Activated T-helper 1 cell treated with Interleukin-2 at 50 U/mL for 16 hours (primary cell): ENCODE results near the gene IGLL5.

ENCODE experiments used
- DNase-seq: peaks from one replicate; pipeline ENCODE4 v3.0.0-alpha.2; 2020; ENCODE audit warnings: low read depth

IGLL5 gene

DNA sequence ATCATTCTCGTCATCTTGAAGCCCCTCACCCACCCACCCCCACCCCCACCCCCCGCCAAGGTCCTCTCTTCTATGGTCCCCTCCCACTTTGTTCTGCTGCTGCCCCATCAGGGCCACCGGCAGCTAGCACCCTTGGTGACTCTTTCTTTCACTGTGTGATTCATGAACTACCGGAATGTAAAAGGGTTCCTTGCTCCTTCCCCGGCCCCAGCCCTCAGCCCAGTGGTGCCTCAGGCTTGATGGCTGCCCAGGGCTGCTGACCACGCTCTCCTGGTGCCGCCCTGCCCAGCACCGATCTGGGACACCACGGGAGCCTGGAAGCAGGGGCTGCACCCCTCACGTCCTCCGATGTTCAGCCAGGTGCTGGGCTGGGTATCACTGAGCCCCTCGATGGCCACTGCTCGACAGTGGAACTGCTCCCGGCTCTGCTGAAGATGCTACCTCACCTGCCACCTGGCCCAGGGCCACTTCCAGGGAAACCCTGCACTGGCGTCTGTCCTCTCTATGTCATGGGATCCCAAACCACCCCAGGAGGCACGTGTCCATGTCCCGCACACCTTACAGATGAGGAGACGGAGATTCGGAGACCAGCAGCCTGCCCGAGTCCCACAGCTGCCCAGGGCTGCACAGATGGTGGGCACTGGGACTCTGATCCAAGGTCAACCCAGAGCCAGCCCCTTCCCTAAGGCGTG is 39.7 kb downstream of the IGLL5 start:
- no peak for DNase-seq

DNA sequence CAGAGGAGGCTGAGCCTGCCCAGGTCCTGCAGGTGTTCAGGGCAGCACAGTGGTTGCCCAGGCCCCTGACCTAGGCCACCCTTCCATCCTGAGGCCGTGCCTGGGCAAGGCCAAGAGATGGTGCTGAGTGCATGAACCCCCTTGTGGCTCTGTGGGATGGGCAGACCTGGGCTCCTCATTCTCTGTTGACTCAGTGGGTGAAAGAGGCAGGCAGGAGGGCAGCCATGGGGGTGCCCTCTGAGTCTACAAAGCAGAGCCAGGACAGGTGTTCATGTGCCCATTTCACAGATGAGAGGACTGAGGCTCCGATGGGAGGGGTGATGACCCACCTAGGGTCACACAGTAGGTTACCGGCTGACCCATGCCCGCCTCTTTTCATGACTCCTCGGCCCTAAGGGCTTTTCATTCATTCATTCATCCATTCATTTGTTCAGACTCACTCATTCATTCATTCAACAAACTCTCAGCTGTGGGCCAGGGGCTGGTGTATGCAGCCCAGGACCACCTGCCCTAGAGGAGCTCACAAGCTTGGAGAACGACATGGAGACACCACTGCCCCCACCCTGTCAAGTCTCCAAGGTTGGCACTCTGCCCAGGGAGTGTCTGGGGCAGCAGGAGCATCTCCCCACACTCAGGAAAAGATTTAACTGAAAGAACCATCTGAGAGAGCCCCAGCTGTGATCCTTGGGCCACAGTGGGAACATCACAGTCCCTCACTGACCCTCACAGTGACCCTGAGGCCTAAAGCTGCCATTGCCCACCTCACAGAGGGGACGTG is 40.5 kb downstream of the IGLL5 start:
- no peak for DNase-seq

DNA sequence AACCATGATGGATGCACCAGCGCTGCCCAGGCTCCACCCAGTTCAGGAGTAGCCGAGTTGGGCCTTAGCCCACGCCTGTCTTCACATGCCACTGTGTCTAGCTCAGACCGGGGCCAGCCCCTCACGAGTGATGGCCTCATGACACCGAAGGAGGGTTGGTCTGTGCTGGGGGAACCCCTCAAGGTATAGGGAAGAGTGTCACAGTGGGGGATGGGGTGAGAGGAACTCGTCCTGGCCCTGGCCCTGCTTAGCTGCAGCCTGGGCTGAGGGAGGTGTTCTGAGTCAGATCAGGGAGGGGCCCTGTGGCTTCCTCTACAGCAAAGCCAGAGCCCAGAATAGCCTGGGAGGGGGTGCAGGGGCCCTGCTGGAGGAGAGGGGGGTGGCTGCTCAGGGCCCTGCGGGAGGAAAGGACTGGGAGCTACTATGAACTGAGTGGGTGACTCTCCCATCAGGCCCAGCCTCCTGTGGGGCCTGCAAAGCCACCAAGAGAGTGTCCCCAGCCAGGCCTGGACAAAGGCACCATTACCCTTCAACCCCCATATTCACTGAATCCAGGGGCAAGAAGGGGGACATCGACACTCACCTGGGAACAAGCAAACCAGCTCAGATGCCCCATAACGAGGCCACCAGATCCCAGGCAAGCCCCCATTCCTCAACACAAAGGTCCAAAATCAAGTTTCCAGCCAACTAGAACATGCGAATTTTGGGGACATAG is 41.2 kb downstream of the IGLL5 start:
- peak; percentile 10 for DNase-seq

DNA sequence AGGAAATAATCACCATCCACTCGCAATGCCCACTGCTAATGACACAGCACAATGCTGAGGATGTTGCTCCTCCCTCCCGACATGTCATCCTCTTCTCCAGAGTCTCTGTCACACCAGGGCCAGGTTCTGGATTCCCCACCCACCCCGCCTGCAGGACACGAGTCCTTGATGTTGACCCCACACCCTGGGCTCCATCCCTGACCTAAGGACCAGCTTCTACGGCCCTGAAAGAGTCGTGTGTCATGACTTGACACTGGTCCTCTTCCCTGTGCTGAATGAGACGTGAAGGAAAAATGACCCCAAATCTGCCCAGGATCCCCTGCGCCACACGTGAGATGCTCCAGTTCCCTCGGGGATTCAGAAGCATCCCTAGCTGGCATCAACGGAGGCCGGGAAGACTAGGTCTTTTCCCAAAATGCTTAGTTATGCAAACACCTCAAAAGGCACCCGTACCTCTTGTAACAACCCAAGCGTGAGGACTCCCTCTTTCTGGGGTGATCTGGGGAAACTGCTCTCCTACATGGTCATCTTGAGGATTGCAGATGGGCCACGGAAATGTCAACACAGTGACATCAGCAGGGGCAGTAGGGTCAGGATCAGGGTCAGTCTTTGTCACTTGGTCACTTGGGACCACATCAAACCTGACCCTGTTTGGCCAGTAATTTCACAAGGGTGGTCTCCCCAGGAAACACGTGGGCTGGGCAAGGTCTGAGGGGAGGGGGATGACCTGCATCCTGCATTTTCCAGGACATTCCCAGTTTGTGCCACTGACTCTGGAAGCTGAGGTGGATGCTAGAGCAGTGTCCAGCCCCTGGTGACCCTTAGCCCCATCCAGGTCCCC is 42.0 kb downstream of the IGLL5 start:
- DNase-seq = no peak

DNA sequence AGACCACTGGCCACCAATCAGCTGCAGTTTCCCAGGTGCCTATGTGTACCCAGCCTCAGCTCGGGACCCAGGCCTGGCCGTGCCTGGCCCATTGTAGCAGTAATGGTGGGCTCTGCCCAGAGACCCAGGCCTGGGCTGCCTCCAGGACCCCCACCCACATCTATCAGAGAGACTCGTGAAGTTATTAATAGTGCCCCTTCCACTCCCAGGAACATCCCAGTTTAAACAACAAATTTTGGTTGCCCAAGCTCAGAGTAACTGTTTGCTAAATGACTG is 42.5 kb downstream of the IGLL5 start:
- no peak for DNase-seq

DNA sequence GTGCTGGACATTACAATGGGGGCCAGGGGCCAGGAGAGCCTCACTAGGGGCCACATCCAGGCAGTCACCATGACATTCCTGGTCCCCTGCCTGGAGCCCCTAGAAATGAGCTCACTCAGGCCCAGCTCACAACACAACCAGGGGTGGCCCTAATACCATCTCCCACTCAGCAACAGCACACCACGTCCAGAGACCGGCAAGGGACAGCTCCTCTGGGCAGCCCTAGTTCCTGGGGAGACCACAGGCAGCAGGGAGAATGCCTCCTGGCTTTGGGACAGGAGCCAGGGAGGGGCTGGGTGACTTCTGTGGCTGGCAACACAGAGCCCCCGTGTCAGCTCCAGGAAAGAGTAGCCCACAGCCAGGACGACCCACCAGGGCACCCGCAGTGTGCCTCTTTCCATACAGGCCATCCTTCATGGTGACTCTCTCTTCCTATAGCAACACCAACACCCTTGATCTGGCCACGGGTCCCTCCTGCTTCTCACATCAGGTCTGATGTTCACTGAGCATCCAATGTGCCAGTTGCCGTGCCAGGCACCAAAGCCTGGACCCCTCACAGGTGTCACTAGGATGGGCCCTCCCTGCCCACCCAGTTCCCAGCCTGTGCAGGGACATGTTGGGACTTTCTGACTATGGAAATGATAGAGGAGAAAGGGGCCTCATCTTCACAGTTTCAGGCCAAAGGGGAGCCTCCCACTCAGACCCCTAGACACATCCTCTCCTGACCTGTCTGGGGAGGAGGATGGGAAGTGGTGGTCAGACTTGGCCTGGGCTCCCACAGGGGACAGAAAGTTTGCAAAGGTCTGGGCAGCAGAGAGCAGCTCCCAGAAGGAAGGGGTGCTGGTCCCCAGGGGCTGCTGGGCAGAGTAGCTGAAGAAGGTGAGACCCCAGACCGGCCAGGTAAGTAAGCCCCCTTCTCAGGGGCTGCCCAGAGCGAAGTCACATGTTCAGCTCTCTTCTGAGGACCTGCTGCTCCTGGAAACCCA is 43.2 kb downstream of the IGLL5 start:
- DNase-seq = no peak

DNA sequence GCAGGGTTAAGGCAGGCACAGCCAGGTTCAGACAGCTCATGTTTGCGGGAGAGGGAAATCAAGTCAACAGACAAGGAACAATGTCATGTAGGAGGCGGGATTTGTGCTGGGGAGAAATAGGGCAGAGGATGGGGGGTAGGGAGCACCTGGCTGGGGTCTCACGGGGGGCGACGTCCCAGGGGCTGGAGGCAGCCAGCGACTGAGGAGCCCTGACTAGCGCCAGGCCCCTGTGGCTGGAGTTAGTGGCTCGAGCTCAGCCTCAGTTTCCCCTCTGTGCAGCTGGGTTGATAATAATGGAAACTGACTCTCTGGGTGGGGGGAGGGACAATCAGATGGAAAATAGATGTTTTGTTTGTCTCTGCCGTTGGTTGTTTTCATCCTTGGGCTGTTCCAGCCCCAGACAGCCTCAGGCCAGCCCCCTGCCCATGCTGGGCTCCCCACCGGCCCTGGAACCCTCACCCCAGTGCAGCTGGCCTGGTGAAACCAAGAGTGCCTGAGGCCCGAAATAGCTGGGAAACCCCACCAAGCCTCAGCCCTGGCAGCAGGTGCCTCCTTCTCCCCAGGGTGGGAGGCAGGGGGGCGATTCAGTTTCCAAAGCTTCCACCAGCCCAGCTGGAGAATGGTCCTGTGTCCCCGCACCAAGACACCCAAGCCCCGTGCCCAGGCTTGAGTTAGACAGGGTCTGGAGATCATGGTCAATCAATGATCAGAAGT is 44.1 kb downstream of the IGLL5 start:
- DNase-seq = no peak

DNA sequence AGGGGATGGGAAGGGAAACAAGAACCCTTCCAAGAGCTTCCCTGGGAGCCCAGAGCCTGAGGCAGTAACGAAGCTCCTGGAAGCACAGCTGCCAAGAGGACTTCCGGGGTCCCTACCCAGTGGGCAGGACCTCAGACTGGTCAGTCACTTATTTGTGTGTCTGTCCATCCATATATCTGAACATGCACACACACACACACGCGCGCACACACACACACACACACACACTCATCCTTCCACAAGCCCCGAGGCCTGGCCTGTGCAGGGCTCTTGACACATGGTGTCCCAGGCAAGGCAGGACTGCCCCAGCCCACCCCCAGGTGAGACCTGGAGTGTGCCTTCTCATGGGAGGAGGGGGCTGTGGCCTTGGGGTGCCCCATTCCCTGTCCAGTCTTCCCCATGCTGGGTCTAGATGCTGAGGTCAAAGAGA is 44.9 kb downstream of the IGLL5 start:
- no peak for DNase-seq

DNA sequence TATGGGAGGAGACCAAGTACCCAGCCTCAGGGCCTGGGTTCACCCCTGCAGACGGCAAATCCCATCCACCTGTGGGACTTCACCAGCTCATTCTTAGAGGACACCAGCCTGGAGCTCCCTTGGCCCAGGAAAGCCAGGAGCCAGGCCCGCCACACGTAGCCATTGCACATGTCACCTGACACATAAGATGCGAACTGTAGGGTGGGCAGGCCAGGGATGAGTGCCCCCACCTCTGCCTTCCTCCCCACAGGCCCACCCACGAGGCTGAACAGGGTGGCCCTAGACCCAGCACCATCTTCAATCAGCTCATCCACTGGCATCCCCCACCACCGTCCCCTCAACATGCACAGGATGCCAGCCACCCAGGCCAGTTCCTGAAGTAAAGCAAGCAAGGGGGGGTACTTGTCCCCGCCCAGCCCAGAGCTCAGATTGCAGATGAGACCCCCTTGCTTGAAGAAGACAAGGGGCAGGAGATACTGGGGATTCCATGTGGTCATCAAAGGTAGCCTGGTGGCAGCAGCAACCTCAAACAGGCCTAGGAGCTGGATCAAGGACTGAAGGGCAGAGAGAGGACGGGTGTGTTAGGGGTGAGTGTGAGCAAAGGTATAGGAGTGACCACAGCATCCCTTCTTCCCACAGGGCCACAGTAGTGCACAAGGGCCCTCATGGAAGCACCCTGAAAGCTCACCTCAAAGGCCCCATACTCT is 45.6 kb downstream of the IGLL5 start:
- no peak for DNase-seq

DNA sequence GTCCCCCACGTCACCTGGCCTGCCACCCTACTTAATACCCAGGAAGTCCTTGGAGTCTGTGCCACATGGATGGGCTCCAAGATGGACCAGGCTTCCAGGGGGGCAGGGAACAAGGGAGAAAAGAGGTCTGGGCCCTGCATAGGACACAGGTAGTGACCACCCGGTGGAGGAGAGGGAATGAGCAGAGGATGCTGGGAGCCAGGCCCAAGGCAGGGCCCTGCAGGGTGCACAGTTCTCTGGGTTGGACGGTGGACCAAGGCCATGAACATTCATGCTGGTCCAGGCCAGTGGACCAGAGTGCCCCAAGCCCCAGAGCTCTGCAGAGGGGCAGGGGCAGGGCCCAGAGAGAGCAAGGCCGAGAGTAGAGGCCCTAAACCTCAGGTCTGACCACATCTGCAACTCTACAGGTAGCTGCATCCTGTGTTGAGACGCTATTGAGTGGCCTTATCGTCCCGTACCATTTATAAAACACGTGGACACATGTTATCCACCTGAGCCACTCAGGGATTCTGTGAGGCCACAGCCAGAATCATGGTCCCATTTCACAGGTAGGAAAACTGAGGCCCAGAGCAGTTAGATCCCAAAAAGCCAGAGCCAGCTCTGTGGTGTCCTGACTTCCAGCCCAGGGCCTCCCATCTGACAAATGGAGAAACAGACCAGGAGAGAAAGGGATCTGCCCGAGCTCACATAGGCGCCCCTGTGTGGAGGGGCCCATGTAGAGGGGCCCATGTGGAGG is 46.4 kb downstream of the IGLL5 start:
- DNase-seq = no peak

DNA sequence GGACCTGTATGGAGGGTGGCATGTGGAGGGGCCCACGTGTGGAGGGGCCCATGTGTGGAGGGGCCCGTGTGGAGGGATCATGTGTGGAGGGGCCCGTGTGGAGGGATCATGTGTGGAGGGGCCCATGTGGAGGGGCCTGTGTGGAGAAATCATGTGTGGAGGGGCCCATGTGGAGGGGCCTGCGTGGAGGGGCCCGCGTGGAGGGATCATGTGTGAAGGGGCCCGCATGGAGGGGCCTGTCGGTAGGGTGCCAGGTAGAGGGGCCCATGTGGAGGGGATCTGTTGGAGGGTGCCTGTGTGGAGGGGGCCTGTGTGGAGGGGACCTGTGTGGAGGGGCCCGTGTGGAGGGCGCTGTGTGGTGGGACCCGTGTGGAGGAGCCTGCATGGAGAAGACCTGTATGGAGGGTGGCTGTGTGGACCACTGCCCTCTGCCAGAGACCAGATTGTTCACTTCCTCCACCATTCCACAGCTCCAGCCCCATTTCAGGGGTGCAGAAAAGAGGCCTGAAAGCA is 47.0 kb downstream of the IGLL5 start:
- no peak for DNase-seq

DNA sequence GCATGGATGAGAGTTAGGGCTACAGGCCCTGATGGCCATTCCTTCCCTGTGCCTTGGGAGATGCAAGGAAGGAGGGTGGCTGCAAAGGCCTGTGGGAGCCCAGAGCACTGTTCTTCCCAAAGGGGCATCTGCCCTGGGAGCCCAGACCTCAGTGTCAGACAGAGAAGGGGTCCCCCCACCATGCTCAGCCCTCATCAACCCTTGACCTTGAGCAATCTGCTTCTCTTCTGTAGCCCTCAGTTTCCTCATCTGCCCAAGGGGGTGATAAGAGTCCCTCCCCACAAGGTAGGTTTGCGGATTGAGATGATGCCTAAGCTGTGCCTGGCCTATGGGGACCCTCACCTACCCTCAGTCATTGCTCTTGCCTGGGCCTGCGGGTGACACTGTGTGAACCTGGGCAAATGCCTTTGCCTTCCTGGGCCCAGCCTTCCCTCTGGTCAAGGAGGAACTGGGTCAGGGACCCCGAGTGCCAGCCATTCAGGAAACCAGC is 47.5 kb downstream of the IGLL5 start:
- no peak for DNase-seq

DNA sequence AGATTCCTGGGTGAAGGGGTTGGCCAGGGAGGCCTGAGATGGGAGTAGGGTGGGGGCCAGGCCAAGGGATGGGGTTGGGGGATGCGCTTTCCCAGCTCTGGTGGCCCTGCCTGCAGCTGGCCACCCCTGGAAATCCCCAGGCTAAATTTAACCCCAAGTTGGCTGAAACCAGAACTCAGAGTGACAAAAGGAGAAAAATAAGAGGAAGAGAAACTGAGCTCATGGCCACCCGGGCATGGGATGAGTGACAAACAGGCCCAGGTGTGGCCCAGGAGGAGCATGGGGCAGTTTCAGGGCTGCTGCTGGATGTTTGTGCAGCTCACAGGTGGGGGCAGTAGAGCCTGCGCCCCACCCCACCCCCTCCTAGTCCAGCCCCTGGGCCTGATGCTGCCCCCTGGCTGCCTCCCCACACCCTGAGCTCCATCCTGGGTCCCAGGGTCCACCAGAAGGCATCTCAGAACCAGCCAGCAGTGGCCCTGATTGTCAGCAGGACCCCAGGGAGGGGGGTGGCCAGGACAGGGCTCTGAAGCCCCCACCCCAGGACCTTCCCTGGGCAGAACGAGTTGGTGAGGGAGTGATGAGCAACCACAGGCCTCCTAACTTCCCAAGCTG is 48.0 kb downstream of the IGLL5 start:
- DNase-seq = no peak

DNA sequence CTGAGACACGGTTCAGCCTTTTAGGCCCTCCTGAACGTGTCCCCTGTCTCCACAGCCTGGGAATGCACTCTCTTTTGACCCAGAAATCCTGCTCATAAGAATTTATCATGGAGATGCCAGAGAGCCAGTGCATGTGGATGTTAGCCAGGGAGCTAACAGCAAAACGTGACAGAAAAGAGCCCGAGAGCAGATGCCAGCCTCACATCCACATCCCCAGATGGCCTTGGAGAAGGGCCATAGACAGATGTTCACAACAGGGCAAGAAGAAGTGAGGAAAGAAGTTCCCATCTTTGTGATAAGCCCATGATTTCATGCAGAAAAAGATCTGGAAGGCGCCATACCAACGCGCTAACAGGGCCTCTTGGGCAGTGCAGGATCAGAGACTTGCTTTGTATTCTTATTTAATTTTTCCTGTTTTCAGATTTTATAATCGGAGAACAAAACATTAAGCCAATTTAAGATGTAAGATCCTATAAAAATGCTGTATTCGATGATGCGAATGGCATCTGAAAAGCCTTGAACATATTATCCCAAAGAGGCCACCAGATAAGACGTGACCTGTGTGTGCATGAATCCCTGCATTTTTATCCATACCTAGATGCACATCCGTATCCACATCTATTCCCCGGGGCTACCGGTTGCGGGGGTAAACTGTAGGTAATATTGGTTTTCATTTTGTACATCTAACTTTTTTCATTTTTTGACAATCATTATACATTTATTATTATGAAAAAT is 48.7 kb downstream of the IGLL5 start:
- no peak for DNase-seq

DNA sequence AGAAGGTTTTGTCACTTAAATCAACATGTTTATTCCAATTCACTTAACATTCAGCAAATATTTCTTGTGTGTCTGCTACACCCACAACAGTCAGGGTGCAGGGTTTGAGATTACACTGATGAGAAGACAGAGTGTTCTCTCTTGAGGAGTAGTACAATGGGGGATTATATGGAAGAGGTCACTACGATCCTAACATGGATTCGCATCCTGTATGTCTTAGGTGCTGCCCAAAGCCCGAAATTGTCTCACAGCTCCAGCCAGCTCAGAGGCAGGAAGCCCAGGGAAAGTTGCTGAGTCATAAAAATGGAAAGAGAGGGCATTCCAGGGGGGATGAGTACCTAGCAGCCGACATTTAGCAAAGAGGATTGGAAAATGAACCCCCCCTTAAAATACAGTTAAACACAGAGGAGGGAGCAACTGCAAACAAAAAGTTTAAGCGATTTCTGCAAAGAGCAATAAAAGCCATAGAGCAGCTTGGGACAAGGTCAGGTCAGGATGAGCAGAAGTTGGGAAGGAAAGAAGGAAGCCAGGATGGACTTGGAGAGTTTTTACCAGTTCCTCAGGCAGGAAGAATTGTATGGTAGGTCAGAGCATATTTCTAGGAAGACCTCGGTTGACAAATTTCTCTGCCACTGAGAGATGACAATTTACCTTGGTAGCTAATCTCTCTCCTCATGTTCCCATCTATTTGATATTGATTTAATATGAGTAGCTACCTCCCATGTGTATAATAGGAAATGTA is 49.5 kb downstream of the IGLL5 start:
- DNase-seq = no peak

DNA sequence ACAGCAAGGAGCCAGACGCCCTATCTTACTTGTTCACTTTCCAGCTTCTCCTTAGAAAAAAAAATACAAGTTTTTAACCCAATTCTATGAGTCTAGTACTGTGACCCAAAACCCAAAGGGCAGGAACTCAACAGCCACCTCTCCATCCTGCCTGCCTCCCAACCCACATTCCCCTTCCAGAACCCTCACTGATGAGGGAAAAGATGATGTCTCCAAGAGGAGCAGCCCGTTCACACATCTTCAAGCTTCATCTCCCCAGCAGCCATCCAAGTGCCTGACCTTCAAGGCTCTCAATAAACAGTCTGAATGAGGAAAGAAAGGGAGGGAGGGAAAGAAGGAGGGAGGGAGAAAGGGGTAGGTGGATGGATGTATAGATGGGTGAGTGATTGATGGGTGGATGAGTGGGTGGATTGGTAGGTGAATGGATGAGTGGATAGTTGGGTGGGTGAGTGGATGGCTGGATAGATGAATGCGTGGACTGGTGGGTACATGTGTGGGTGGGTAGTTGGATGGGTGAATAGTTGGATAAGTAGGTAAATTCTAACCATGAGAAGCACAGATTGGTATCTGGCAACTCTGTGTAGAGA is 50.4 kb downstream of the IGLL5 start:
- no peak for DNase-seq
